ENCODE results near the gene CAPZB. TPM values are rescaled to one million over a fixed set of nuclear protein-coding genes. Genes with fewer than 3 reads are reported as not detected.

Gene CAPZB
- total RNA-seq, 1 experiment from 2014 or later = 491 TPM

- Histone ChIP-seq H3K4me1 (ENCODE audit: control insufficient read depth, insufficient read depth, low read length) (peaks cover 94% of the 10 kb centered on the region), H3K9me3 (ENCODE audit: control insufficient read depth, insufficient read depth, low read depth, low read length) (no peaks in the 10 kb centered on the region), H3K27me3 (ENCODE audit: control insufficient read depth, insufficient read depth, low read length) (no peaks in the 10 kb centered on the region), H3K4me3 (ENCODE audit: low read depth in 2 of 2, low read length in 2 of 2) (no peak overlapping the region), H3K27ac (ENCODE audit: low read length) (peak overlapping the region; percentile 99), H3K36me3 (ENCODE audit: control insufficient read depth, insufficient read depth, low read length) (0 out of 2 replicates have a peak, but pooled peaks cover 9% of the 10 kb centered on the region)
- BruUV-seq (replicated peaks) = no TSS peak
- intact Hi-C loops (cut with micrococcal nuclease; ENCODE audit: unreplicated experiment) = no loop called here
- CTCF ChIA-PET = no interaction called here
- in situ Hi-C loops (cut with HindIII; ENCODE audit: low pct_unique_long_range_greater_than_20kb, low sequenced_read_pairs) = no loop called here
- POLR2A ChIA-PET = interaction anchor here (0.6 kb wide), 1 partner anchor 27 kb away, joined by 3 read pairs; no protein-coding TSS in a partner anchor
- TF ChIP-seq TCF7L2 (IDR thresholded peaks at IDR 0.05; ENCODE audit: low read depth, low read length) (no peak), SIN3A (IDR thresholded peaks at IDR 0.05; ENCODE audit: borderline replicate concordance, insufficient read depth, low read depth, low read length) (no peak), CTCF (IDR thresholded peaks at IDR 0.05) (no peak), POLR2AphosphoS5 (IDR thresholded peaks at IDR 0.05; ENCODE audit: low read depth, low read length) (no peak)
- TF ChIP-seq, protein P1, sequence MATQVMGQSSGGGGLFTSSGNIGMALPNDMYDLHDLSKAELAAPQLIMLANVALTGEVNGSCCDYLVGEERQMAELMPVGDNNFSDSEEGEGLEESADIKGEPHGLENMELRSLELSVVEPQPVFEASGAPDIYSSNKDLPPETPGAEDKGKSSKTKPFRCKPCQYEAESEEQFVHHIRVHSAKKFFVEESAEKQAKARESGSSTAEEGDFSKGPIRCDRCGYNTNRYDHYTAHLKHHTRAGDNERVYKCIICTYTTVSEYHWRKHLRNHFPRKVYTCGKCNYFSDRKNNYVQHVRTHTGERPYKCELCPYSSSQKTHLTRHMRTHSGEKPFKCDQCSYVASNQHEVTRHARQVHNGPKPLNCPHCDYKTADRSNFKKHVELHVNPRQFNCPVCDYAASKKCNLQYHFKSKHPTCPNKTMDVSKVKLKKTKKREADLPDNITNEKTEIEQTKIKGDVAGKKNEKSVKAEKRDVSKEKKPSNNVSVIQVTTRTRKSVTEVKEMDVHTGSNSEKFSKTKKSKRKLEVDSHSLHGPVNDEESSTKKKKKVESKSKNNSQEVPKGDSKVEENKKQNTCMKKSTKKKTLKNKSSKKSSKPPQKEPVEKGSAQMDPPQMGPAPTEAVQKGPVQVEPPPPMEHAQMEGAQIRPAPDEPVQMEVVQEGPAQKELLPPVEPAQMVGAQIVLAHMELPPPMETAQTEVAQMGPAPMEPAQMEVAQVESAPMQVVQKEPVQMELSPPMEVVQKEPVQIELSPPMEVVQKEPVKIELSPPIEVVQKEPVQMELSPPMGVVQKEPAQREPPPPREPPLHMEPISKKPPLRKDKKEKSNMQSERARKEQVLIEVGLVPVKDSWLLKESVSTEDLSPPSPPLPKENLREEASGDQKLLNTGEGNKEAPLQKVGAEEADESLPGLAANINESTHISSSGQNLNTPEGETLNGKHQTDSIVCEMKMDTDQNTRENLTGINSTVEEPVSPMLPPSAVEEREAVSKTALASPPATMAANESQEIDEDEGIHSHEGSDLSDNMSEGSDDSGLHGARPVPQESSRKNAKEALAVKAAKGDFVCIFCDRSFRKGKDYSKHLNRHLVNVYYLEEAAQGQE (IDR thresholded peaks at IDR 0.05; ENCODE audit: insufficient read depth in 1 of 2, low read depth in 2 of 2, low read length in 1 of 2) = no peak
- ATAC-seq = no peak
- no peak for DNase-seq (ENCODE audit: low read depth, low spot score)
Measured at GRCh38 chr1:19437891-19438294, 47.4 kb downstream of the CAPZB start.

GRCh38 chr1:19436716-19437476 lies 48.4 kb downstream of the CAPZB start:
- H3K9me3 ChIP-seq (ENCODE audit: control insufficient read depth, insufficient read depth, low read depth, low read length) = no peaks in the 10 kb centered on the region
- 0 out of 2 replicates have a peak, but pooled peaks cover 9% of the 10 kb centered on the region for H3K36me3 ChIP-seq (ENCODE audit: control insufficient read depth, insufficient read depth, low read length)
- in situ Hi-C loops (cut with HindIII; ENCODE audit: low pct_unique_long_range_greater_than_20kb, low sequenced_read_pairs) = no loop called here
- no peak overlapping the region for H3K4me3 ChIP-seq (ENCODE audit: low read depth in 2 of 2, low read length in 2 of 2)
- BruUV-seq (replicated peaks) = no TSS peak
- ChIA-PET CTCF (interaction anchor here (0.6 kb wide), 1 partner anchor 165 kb away, joined by 4 read pairs; no protein-coding TSS in a partner anchor), POLR2A (no interaction called here)
- no peaks in the 10 kb centered on the region for H3K27me3 ChIP-seq (ENCODE audit: control insufficient read depth, insufficient read depth, low read length)
- intact Hi-C loops (cut with micrococcal nuclease; ENCODE audit: unreplicated experiment) = no loop called here
- no peak for ATAC-seq
- TF ChIP-seq SIN3A (IDR thresholded peaks at IDR 0.05; ENCODE audit: borderline replicate concordance, insufficient read depth, low read depth, low read length) (no peak), TCF7L2 (IDR thresholded peaks at IDR 0.05; ENCODE audit: low read depth, low read length) (no peak), CTCF (IDR thresholded peaks at IDR 0.05) (no peak), POLR2AphosphoS5 (IDR thresholded peaks at IDR 0.05; ENCODE audit: low read depth, low read length) (no peak)
- TF ChIP-seq, protein P1 (IDR thresholded peaks at IDR 0.05; ENCODE audit: insufficient read depth in 1 of 2, low read depth in 2 of 2, low read length in 1 of 2) = no peak
- DNase-seq (ENCODE audit: low read depth, low spot score) = no peak
- peak overlapping the region; percentile 99 for H3K27ac ChIP-seq (ENCODE audit: low read length)
- peaks cover 92% of the 10 kb centered on the region for H3K4me1 ChIP-seq (ENCODE audit: control insufficient read depth, insufficient read depth, low read length)
